D721Med (cell line): ENCODE measurements around the gene GLRX5.

Experiments
- DNase-seq: peaks from one replicate; pipeline ENCODE4 v3.0.0; 2011; ENCODE audit warnings: low spot score; ENCODE audit not compliant: insufficient read length
- FAIRE-seq: peaks from 2 replicates; lab custom pipeline; 2011; peaks lifted over from hg19 to GRCh38; lab: Jason Lieb, UNC
- CTCF ChIP-seq: IDR thresholded peaks from 2 replicates; pipeline ENCODE4 v1.5.1; 2012; ENCODE audit warnings: mild to moderate bottlenecking, control low read depth; ENCODE audit not compliant: insufficient read depth; ENCODE audit errors: missing control alignments

Gene GLRX5

GRCh38 chr14:95489214-95490137 lies 45.4 kb upstream of the GLRX5 start:
- no peak for FAIRE-seq
- DNase-seq, result no peak
- TF ChIP-seq CTCF, result no peak

- no peak for TF ChIP-seq CTCF
- no peak for DNase-seq
- FAIRE-seq, result no peak
Observed at GRCh38 chr14:95490138-95490509, 44.7 kb upstream of the GLRX5 start.

- DNase-seq, result no peak
- FAIRE-seq, result no peak
- TF ChIP-seq CTCF, result no peak
Observed at GRCh38 chr14:95490727-95491451, 44.0 kb upstream of the GLRX5 start.

GRCh38 chr14:95491936-95492608 lies 42.8 kb upstream of the GLRX5 start:
- no peak for FAIRE-seq
- no peak for DNase-seq

GRCh38 chr14:95493503-95493902 lies 41.3 kb upstream of the GLRX5 start:
- FAIRE-seq (no peak), DNase-seq (no peak)
- no peak for TF ChIP-seq CTCF

More at GRCh38 chr14:95491936-95492608, 42.8 kb upstream of the GLRX5 start:
- TF ChIP-seq CTCF, result no peak

GRCh38 chr14:95493976-95494375 lies 40.9 kb upstream of the GLRX5 start:
- DNase-seq (no peak), FAIRE-seq (no peak)
- no peak for TF ChIP-seq CTCF
